Gastroesophageal sphincter (tissue), 3 donors: Measurements from ENCODE around the gene PCBP3.

Experiments
- EP300 ChIP-seq: sonication (generic); formaldehyde crosslinking; IDR thresholded peaks from one replicate; pipeline ENCODE4 v1.6.1; 2017; ENCODE audit warnings: antibody characterized with exemption, mild to moderate bottlenecking
- POLR2AphosphoS5 ChIP-seq: sonication (generic); formaldehyde crosslinking; IDR thresholded peaks from one replicate; pipeline ENCODE4 v1.6.1; 2017; ENCODE audit warnings: antibody characterized with exemption
- TF ChIP-seq, protein P1 (sequence below), 4 experiments: fragments of 200-600 bp in 2 of 4; fragments of 450-650 bp in 2 of 4; sonication (generic) in 1 of 4; IDR thresholded peaks; one replicate each; pipeline ENCODE4 v1.5.1; 2017 to 2019; ENCODE audit warnings: antibody characterized with exemption in 4 of 4, mild to moderate bottlenecking in 2 of 4, moderate library complexity in 2 of 4

DNA sequence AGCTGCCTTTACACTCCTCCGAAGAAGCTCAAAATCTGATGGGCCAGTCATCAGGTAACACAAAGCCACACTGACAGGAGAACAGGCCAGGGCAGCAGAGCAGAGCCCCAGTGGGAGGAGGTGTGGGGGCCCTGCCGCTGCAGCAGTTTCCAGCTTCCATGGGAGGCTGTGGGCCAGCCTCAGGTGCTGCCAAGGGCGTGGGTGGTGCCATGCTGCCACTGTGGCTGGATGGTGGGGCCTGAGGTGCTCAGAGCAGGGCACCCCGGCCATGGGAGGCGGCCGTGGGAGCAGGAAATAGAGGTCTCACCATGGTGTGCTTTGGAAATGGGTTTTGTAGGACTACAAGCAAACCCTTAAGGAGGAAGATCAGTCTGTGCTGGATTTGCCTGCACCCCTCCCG lies 287.3 kb downstream of the PCBP3 start:
- TF ChIP-seq, protein P1, sequence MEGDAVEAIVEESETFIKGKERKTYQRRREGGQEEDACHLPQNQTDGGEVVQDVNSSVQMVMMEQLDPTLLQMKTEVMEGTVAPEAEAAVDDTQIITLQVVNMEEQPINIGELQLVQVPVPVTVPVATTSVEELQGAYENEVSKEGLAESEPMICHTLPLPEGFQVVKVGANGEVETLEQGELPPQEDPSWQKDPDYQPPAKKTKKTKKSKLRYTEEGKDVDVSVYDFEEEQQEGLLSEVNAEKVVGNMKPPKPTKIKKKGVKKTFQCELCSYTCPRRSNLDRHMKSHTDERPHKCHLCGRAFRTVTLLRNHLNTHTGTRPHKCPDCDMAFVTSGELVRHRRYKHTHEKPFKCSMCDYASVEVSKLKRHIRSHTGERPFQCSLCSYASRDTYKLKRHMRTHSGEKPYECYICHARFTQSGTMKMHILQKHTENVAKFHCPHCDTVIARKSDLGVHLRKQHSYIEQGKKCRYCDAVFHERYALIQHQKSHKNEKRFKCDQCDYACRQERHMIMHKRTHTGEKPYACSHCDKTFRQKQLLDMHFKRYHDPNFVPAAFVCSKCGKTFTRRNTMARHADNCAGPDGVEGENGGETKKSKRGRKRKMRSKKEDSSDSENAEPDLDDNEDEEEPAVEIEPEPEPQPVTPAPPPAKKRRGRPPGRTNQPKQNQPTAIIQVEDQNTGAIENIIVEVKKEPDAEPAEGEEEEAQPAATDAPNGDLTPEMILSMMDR (IDR thresholded peaks at IDR 0.05): no peak
- TF ChIP-seq EP300 (no peak), POLR2AphosphoS5 (no peak)
